H9 (cell line): ENCODE data around the gene RAB17. TPM values are rescaled to one million over a fixed set of nuclear protein-coding genes. Genes with fewer than 3 reads are reported as not detected.

ENCODE experiments used
- DNase-seq: peaks from one replicate; pipeline ENCODE4 v3.0.0-alpha.2; 2017
- H2AFZ ChIP-seq: one replicate; pipeline ENCODE4 v1.6.1; 2013; ENCODE audit warnings: mild to moderate bottlenecking, low read length, control low read depth, moderate library complexity
- H2AK5ac ChIP-seq: 2 replicates; pipeline ENCODE4 v1.6.1; 2013; ENCODE audit warnings: low read length, control low read depth, mixed read lengths; ENCODE audit not compliant: insufficient read length
- H2BK120ac ChIP-seq: one replicate; pipeline ENCODE4 v1.6.1; 2013; ENCODE audit warnings: low read depth, mild to moderate bottlenecking, low read length, control low read depth, inconsistent platforms; ENCODE audit not compliant: poor library complexity, severe bottlenecking
- H2BK12ac ChIP-seq: 2 replicates; pipeline ENCODE4 v1.6.1; 2013; ENCODE audit warnings: low read length, control low read depth, mixed read lengths, low read depth; ENCODE audit not compliant: insufficient read length
- H2BK15ac ChIP-seq: 2 replicates; pipeline ENCODE4 v1.6.1; 2013; ENCODE audit warnings: low read depth, low read length, control low read depth
- H2BK20ac ChIP-seq: one replicate; pipeline ENCODE4 v1.6.1; 2013; ENCODE audit warnings: low read depth, mild to moderate bottlenecking, low read length, control low read depth, inconsistent platforms; ENCODE audit not compliant: poor library complexity, severe bottlenecking
- H2BK5ac ChIP-seq: 2 replicates; pipeline ENCODE4 v1.6.1; 2013; ENCODE audit warnings: low read length, control low read depth, mixed read lengths; ENCODE audit not compliant: insufficient read length
- H3K14ac ChIP-seq: 2 replicates; pipeline ENCODE4 v1.6.1; 2013; ENCODE audit warnings: low read length, control low read depth; ENCODE audit not compliant: insufficient read depth
- H3K18ac ChIP-seq: 2 replicates; pipeline ENCODE4 v1.6.1; 2013; ENCODE audit warnings: low read depth, mild to moderate bottlenecking, mixed read lengths, low read length, control low read depth; ENCODE audit not compliant: insufficient read length
- H3K23ac ChIP-seq: 2 replicates; pipeline ENCODE4 v1.6.1; 2013; ENCODE audit warnings: low read length, control low read depth, mixed read lengths, low read depth; ENCODE audit not compliant: insufficient read length
- H3K23me2 ChIP-seq: 2 replicates; pipeline ENCODE4 v1.6.1; 2013; ENCODE audit warnings: low read depth, mild to moderate bottlenecking, mixed read lengths, low read length, control low read depth; ENCODE audit not compliant: insufficient read length, poor library complexity, severe bottlenecking
- H3K27ac ChIP-seq: 2 replicates; pipeline ENCODE4 v1.5.1; 2013; ENCODE audit warnings: low read length, control low read depth, mixed read lengths, low read depth; ENCODE audit not compliant: insufficient read length
- H3K27me3 ChIP-seq: 2 replicates; pipeline ENCODE4 v1.6.1; 2013; ENCODE audit warnings: low read length, control low read depth, inconsistent platforms; ENCODE audit not compliant: insufficient read depth
- H3K4ac ChIP-seq: 2 replicates; pipeline ENCODE4 v1.6.1; 2013; ENCODE audit warnings: low read depth, mild to moderate bottlenecking, control low read depth, inconsistent platforms, low read length, moderate library complexity
- H3K4me1 ChIP-seq: 2 replicates; pipeline ENCODE4 v1.6.1; 2013; ENCODE audit warnings: low read length, control low read depth, inconsistent platforms; ENCODE audit not compliant: insufficient read depth
- H3K4me2 ChIP-seq: 2 replicates; pipeline ENCODE4 v1.6.1; 2013; ENCODE audit warnings: low read length, control low read depth, mixed read lengths; ENCODE audit not compliant: insufficient read length, insufficient read depth
- H3K56ac ChIP-seq: 2 replicates; pipeline ENCODE4 v1.6.1; 2013; ENCODE audit warnings: low read depth, mild to moderate bottlenecking, mixed read lengths, low read length, control low read depth; ENCODE audit not compliant: insufficient read length
- H3K79me1 ChIP-seq: 2 replicates; pipeline ENCODE4 v1.6.1; 2013; ENCODE audit warnings: low read depth, mild to moderate bottlenecking, moderate library complexity, low read length, control low read depth, inconsistent platforms; ENCODE audit not compliant: insufficient read depth, poor library complexity, severe bottlenecking
- H3K79me2 ChIP-seq: 2 replicates; pipeline ENCODE4 v1.6.1; 2013; ENCODE audit warnings: low read length, control low read depth, inconsistent platforms; ENCODE audit not compliant: insufficient read depth
- H3K9ac ChIP-seq: 2 replicates; pipeline ENCODE4 v1.6.1; 2013; ENCODE audit warnings: low read length, control low read depth, mixed read lengths; ENCODE audit not compliant: insufficient read length; ENCODE audit errors: extremely low read depth
- H3K9me3 ChIP-seq: one replicate; pipeline ENCODE4 v1.6.1; 2013; ENCODE audit warnings: low read depth, low read length, inconsistent platforms; ENCODE audit not compliant: control insufficient read depth
- H3T11ph ChIP-seq: one replicate; pipeline ENCODE4 v1.6.1; 2013; ENCODE audit warnings: mild to moderate bottlenecking, low read length, control low read depth, inconsistent platforms
- H4K20me1 ChIP-seq: one replicate; pipeline ENCODE4 v1.6.1; 2013; ENCODE audit not compliant: control insufficient read depth, insufficient read length, insufficient read depth
- H4K5ac ChIP-seq: 2 replicates; pipeline ENCODE4 v1.6.1; 2013; ENCODE audit warnings: low read depth, mild to moderate bottlenecking, mixed read lengths, low read length, control low read depth; ENCODE audit not compliant: insufficient read length
- H4K8ac ChIP-seq: replicated peaks from 2 replicates; pipeline ENCODE4 v1.6.1; 2013; ENCODE audit warnings: low read length, control low read depth, mixed read lengths, low read depth; ENCODE audit not compliant: insufficient read length
- H4K91ac ChIP-seq: 2 replicates; pipeline ENCODE4 v1.6.1; 2013; ENCODE audit warnings: low read depth, mild to moderate bottlenecking, moderate library complexity, mixed read lengths, low read length, control low read depth; ENCODE audit not compliant: insufficient read length
- H3K27ac Mint-ChIP-seq, 3 experiments: 2 replicates in 2 of 3; 3 replicates in 1 of 3; pipeline ENCODE4 v1.8.0; 2020 to 2021; ENCODE audit warnings: mixed read lengths in 3 of 3, mild to moderate bottlenecking in 1 of 3, moderate library complexity in 1 of 3
- H3K27me3 Mint-ChIP-seq: 2 replicates; pipeline ENCODE4 v1.8.0; 2021; ENCODE audit warnings: low read depth, mild to moderate bottlenecking, moderate library complexity, mixed read lengths
- H3K36me3 Mint-ChIP-seq, 3 experiments: 2 replicates in 2 of 3; 3 replicates in 1 of 3; pipeline ENCODE4 v1.8.0; 2020 to 2021; ENCODE audit warnings: low read depth in 3 of 3, mixed read lengths in 3 of 3; ENCODE audit not compliant: insufficient read depth in 1 of 3
- H3K4me1 Mint-ChIP-seq, 2 experiments: 2 replicates each; pipeline ENCODE4 v1.8.0; 2020; ENCODE audit warnings: mixed read lengths in 2 of 2
- H3K4me3 Mint-ChIP-seq, 2 experiments: 2 replicates in 1 of 2; 3 replicates in 1 of 2; pipeline ENCODE4 v1.8.0; 2020 to 2021; ENCODE audit warnings: mild to moderate bottlenecking in 2 of 2, mixed read lengths in 2 of 2, moderate library complexity in 1 of 2
- H3K9me3 Mint-ChIP-seq, 2 experiments: 2 replicates in 1 of 2; 3 replicates in 1 of 2; pipeline ENCODE4 v1.8.0; 2020; ENCODE audit warnings: mild to moderate bottlenecking in 2 of 2, mixed read lengths in 2 of 2, moderate library complexity in 1 of 2
- WGBS: extraction: QIAGEN DNeasy Blood & Tissue Kit; methylation state at CpG from one replicate; pipeline ENCODE4 v1.1.7; 2013; ENCODE audit warnings: missing lambda C conversion rate, low lambda C conversion rate, mixed read lengths; ENCODE audit not compliant: insufficient read length; ENCODE audit errors: extremely low coverage; 5-methylcytosine and 5-hydroxymethylcytosine counted together
- total RNA-seq: library from RNA; stranded (reverse); gene quantifications from 2 replicates; pipeline ENCODE4 v1.2.1, GENCODE V29; 2021
- TF ChIP-seq, protein P1 (sequence below): fragments of 200-600 bp; sonication (generic); conservative IDR thresholded peaks from 3 replicates; pipeline ENCODE4 v1.8.0; 2021; ENCODE audit warnings: antibody characterized with exemption, mild to moderate bottlenecking

Gene RAB17
- total RNA-seq, 1 experiment from 2014 or later = 31.9 TPM

GRCh38 chr2:237540223-237540775 is 50.2 kb downstream of the RAB17 start:
- no peak overlapping the region for H2BK5ac ChIP-seq
- H3K23me2 ChIP-seq = peaks cover under 1% of the 10 kb centered on the region
- peaks cover 2% of the 10 kb centered on the region for H3K27me3 Mint-ChIP-seq
- H4K8ac ChIP-seq = no peak overlapping the region
- H3K4ac ChIP-seq = no peak overlapping the region
- H2BK120ac ChIP-seq = no peak overlapping the region
- H3K9me3 ChIP-seq = no peaks in the 10 kb centered on the region
- no peak overlapping the region for H2BK15ac ChIP-seq
- no peaks in the 10 kb centered on the region for H3K79me2 ChIP-seq
- no peak overlapping the region for H3T11ph ChIP-seq
- no peak for DNase-seq
- no peak overlapping the region for H3K4me2 ChIP-seq
- H3K18ac ChIP-seq = no peak overlapping the region
- H4K5ac ChIP-seq = no peak overlapping the region
- H3K27ac ChIP-seq = no peak overlapping the region
- no peak overlapping the region for H2AFZ ChIP-seq
- H3K4me1 ChIP-seq = no peaks in the 10 kb centered on the region
- no peak overlapping the region for H3K56ac ChIP-seq
- no peak overlapping the region for H3K14ac ChIP-seq
- no peaks in the 10 kb centered on the region for H3K79me1 ChIP-seq
- H3K9me3 Mint-ChIP-seq = peaks cover 0 to 3% of the 10 kb centered on the region in 2 experiments; a peak in 2 of 5 replicates
- no peak overlapping the region for H2AK5ac ChIP-seq
- no peaks in the 10 kb centered on the region for H3K27me3 ChIP-seq
- no peak overlapping the region for H2BK20ac ChIP-seq
- no peak overlapping the region for H4K91ac ChIP-seq
- H3K27ac Mint-ChIP-seq = no peak overlapping the region
- H4K20me1 ChIP-seq = no peaks in the 10 kb centered on the region
- no CpG with 5 or more reads among the region's 13 CpGs for WGBS
- TF ChIP-seq, protein P1, sequence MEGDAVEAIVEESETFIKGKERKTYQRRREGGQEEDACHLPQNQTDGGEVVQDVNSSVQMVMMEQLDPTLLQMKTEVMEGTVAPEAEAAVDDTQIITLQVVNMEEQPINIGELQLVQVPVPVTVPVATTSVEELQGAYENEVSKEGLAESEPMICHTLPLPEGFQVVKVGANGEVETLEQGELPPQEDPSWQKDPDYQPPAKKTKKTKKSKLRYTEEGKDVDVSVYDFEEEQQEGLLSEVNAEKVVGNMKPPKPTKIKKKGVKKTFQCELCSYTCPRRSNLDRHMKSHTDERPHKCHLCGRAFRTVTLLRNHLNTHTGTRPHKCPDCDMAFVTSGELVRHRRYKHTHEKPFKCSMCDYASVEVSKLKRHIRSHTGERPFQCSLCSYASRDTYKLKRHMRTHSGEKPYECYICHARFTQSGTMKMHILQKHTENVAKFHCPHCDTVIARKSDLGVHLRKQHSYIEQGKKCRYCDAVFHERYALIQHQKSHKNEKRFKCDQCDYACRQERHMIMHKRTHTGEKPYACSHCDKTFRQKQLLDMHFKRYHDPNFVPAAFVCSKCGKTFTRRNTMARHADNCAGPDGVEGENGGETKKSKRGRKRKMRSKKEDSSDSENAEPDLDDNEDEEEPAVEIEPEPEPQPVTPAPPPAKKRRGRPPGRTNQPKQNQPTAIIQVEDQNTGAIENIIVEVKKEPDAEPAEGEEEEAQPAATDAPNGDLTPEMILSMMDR = no peak
- no peak overlapping the region for H3K23ac ChIP-seq
- H3K4me1 Mint-ChIP-seq = peaks cover 3 to 6% of the 10 kb centered on the region in 2 experiments; a peak in 1 of 4 replicates
- H3K9ac ChIP-seq = no peak overlapping the region
- no peaks in the 10 kb centered on the region; a peak in 1 of 7 replicates for H3K36me3 Mint-ChIP-seq
- no peak overlapping the region for H2BK12ac ChIP-seq
- no peak overlapping the region for H3K4me3 Mint-ChIP-seq
